Suprapubic skin (tissue), 4 donors: ENCODE data around the gene CLEC1B. TPM values are rescaled to one million over a fixed set of nuclear protein-coding genes. Genes with fewer than 3 reads are reported as not detected.

Experiments
- DNase-seq, 2 donors: peaks; one replicate each; pipeline ENCODE4 v3.0.0-alpha.2; 2019; ENCODE audit warnings: low spot score in 2 of 2
- H3K27ac ChIP-seq: fragments of 200-600 bp; sonication (generic); one replicate; pipeline ENCODE4 v1.5.1; 2019
- H3K27me3 ChIP-seq: fragments of 200-600 bp; sonication (generic); one replicate; pipeline ENCODE4 v1.5.1; 2019
- H3K36me3 ChIP-seq: fragments of 200-600 bp; sonication (generic); one replicate; pipeline ENCODE4 v1.5.1; 2019
- H3K4me1 ChIP-seq: fragments of 200-600 bp; sonication (generic); one replicate; pipeline ENCODE4 v1.5.1; 2019
- H3K4me3 ChIP-seq: fragments of 200-600 bp; sonication (generic); one replicate; pipeline ENCODE4 v1.5.1; 2019; ENCODE audit warnings: mild to moderate bottlenecking
- H3K9me3 ChIP-seq: fragments of 200-600 bp; sonication (generic); one replicate; pipeline ENCODE4 v1.5.1; 2019
- EP300 ChIP-seq: sonication (generic); formaldehyde crosslinking; IDR thresholded peaks from one replicate; pipeline ENCODE4 v1.6.1; 2017; ENCODE audit warnings: antibody characterized with exemption
- POLR2A ChIP-seq, 2 donors: fragments of 450-650 bp; IDR thresholded peaks; one replicate each; pipeline ENCODE4 v1.6.1; 2017; ENCODE audit warnings: antibody characterized with exemption in 2 of 2, mild to moderate bottlenecking in 2 of 2, moderate library complexity in 2 of 2
- POLR2AphosphoS5 ChIP-seq, 3 donors: sonication (generic); formaldehyde crosslinking; IDR thresholded peaks; one replicate each; pipeline ENCODE4 v1.6.1; 2017; ENCODE audit warnings: antibody characterized with exemption in 3 of 3
- WGBS: methylation state at CpG from one replicate; pipeline ENCODE4 v1.1.5; 2018; 5-methylcytosine and 5-hydroxymethylcytosine counted together
- total RNA-seq, 4 donors: library from RNA; depleted of rRNA; stranded (reverse); fragments of >200 nt; gene quantifications; one replicate each; pipeline ENCODE4 v1.1.0, GENCODE V29; 2016
- TF ChIP-seq, protein P1 (sequence below), 2 donors: fragments of 200-600 bp in 1 of 2; fragments of 450-650 bp in 1 of 2; sonication (generic) in 1 of 2; IDR thresholded peaks; one replicate each; pipeline ENCODE4 v1.5.1; 2016 to 2019; ENCODE audit warnings: antibody characterized with exemption in 2 of 2, mild to moderate bottlenecking in 1 of 2, moderate library complexity in 1 of 2

Gene CLEC1B
- total RNA-seq, 4 donors from 2014 or later, result not detected

DNA sequence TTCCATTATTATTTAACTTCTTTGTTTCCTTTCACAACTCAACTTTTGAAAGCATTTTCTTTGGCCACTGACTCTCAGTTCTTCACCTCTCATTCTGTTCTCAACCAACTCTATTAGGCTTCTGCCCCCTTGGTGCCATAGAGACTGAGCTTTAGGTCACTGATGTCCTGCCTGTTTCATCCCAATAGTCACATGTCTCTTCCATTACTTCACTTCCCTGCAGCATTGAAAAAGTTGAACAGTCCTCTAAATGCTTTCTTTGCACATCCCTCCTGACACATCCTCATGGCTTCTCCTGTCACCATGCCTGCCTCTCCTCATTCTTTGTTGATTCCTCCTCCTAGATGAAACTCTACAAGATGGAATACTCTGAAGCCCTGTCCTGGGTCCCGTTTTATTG is 25.0 kb downstream of the CLEC1B start:
- TF ChIP-seq, protein P1, sequence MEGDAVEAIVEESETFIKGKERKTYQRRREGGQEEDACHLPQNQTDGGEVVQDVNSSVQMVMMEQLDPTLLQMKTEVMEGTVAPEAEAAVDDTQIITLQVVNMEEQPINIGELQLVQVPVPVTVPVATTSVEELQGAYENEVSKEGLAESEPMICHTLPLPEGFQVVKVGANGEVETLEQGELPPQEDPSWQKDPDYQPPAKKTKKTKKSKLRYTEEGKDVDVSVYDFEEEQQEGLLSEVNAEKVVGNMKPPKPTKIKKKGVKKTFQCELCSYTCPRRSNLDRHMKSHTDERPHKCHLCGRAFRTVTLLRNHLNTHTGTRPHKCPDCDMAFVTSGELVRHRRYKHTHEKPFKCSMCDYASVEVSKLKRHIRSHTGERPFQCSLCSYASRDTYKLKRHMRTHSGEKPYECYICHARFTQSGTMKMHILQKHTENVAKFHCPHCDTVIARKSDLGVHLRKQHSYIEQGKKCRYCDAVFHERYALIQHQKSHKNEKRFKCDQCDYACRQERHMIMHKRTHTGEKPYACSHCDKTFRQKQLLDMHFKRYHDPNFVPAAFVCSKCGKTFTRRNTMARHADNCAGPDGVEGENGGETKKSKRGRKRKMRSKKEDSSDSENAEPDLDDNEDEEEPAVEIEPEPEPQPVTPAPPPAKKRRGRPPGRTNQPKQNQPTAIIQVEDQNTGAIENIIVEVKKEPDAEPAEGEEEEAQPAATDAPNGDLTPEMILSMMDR (IDR thresholded peaks at IDR 0.05), result no peak
- TF ChIP-seq EP300 (no peak), POLR2AphosphoS5 (IDR thresholded peaks at IDR 0.05) (no peak), POLR2A (IDR thresholded peaks at IDR 0.05) (no peak)
- Histone ChIP-seq H3K36me3 (no peaks in the 10 kb centered on the region), H3K27me3 (no peaks in the 10 kb centered on the region), H3K4me3 (no peak overlapping the region), H3K27ac (no peak overlapping the region), H3K4me1 (no peaks in the 10 kb centered on the region), H3K9me3 (no peaks in the 10 kb centered on the region)
- no peak for DNase-seq
- WGBS, result 86% methylated on average over 1 of the region's 1 CpG

- no peak within 1 kb of the TSS for H3K4me3 ChIP-seq
- WGBS, result 71% methylated on average over 1 of the region's 1 CpG
- no peaks in the 10 kb centered on the region for H3K36me3 ChIP-seq
- H3K9me3 ChIP-seq, result no peaks in the 10 kb centered on the region
- no peak for DNase-seq
- no peaks in the 10 kb centered on the region for H3K27me3 ChIP-seq
- no peaks in the 10 kb centered on the region for H3K4me1 ChIP-seq
- H3K27ac ChIP-seq, result no peak within 1 kb of the TSS
- TF ChIP-seq, protein P1 (IDR thresholded peaks at IDR 0.05), result no peak
- no peak for TF ChIP-seq EP300
- TF ChIP-seq POLR2AphosphoS5 (IDR thresholded peaks at IDR 0.05), result no peak
- no peak for TF ChIP-seq POLR2A (IDR thresholded peaks at IDR 0.05)
Observed at GRCh38 chr12:9971181-9971580, 27.7 kb downstream of the CLEC1B start, which contains the start of gene CLEC12A. Gene CLEC12A (plus strand): TSS chr12:9971409. CDS start chr12:9971597, 188 bp downstream.

DNA sequence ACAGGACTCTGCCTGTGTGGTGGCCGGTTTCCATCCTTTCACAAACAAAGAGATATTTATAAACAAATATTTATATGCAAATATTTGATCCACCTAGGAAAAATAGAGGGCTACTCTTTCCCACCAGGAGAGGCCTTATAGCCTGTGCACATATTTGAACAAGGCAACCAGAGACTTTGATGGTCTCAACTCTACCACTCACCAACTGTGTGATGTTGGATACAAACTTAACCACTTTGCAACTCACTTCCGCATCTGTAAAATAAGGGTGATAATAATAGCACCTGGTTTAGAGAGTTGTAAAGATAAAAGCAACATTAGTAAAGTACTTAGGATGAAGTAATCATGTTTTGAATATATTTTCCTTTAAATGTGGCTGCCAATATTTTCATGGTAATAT is 29.2 kb downstream of the CLEC1B start:
- Histone ChIP-seq H3K4me3 (no peak overlapping the region), H3K4me1 (no peaks in the 10 kb centered on the region), H3K36me3 (no peaks in the 10 kb centered on the region), H3K27me3 (no peaks in the 10 kb centered on the region), H3K9me3 (no peaks in the 10 kb centered on the region), H3K27ac (no peak overlapping the region)
- TF ChIP-seq, protein P1 (IDR thresholded peaks at IDR 0.05), result no peak
- TF ChIP-seq EP300, result no peak
- TF ChIP-seq POLR2AphosphoS5 (IDR thresholded peaks at IDR 0.05), result no peak
- 93% methylated on average over 2 of the region's 2 CpGs for WGBS
- no peak for DNase-seq

DNA sequence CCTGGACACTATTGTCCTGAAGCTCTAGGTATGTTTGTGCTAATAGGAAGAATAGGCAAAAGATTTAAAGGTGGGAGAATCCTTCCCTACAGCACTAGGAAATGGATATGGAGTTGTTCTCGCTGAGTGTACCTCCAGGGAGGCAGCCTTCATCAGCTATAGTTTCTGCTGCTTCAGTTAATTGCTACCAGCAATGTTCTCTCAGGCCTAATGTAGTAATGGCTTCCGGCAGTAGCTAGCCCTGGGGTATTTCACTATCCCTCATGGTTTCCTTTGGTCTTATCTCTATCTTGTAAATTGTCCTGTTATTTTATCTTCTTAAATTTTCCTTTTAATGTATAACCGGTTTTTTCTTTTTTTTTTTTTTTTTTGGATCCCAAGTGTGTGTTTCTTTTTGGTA is 37.0 kb downstream of the CLEC1B start:
- H3K4me3 ChIP-seq, result no peak overlapping the region
- TF ChIP-seq, protein P1 (IDR thresholded peaks at IDR 0.05), result no peak
- TF ChIP-seq EP300 (no peak), POLR2A (IDR thresholded peaks at IDR 0.05) (no peak)
- DNase-seq, result no peak
- H3K27ac ChIP-seq, result no peak overlapping the region
- WGBS, result 66% methylated on average over 3 of the region's 3 CpGs
- H3K9me3 ChIP-seq, result no peaks in the 10 kb centered on the region
- no peaks in the 10 kb centered on the region for H3K36me3 ChIP-seq
- no peaks in the 10 kb centered on the region for H3K4me1 ChIP-seq
- no peaks in the 10 kb centered on the region for H3K27me3 ChIP-seq

GRCh38 chr12:9961106-9961505 is 37.8 kb downstream of the CLEC1B start:
- DNase-seq, result no peak
- no peak overlapping the region for H3K27ac ChIP-seq
- H3K36me3 ChIP-seq, result no peaks in the 10 kb centered on the region
- 91% methylated on average over 3 of the region's 3 CpGs for WGBS
- no peaks in the 10 kb centered on the region for H3K4me1 ChIP-seq
- no peaks in the 10 kb centered on the region for H3K27me3 ChIP-seq
- H3K9me3 ChIP-seq, result no peaks in the 10 kb centered on the region
- H3K4me3 ChIP-seq, result no peak overlapping the region
- TF ChIP-seq POLR2A (IDR thresholded peaks at IDR 0.05), result no peak
- TF ChIP-seq, protein P1 (IDR thresholded peaks at IDR 0.05), result no peak
- no peak for TF ChIP-seq EP300
- TF ChIP-seq POLR2AphosphoS5 (IDR thresholded peaks at IDR 0.05), result no peak
